H9 (cell line): ENCODE measurements around the gene YES1. TPM values are rescaled to one million over a fixed set of nuclear protein-coding genes. Genes with fewer than 3 reads are reported as not detected.

Source experiments
- DNase-seq: peaks from one replicate; pipeline ENCODE4 v3.0.0-alpha.2; 2017
- H2AFZ ChIP-seq: one replicate; pipeline ENCODE4 v1.6.1; 2013; ENCODE audit warnings: mild to moderate bottlenecking, low read length, control low read depth, moderate library complexity
- H2AK5ac ChIP-seq: 2 replicates; pipeline ENCODE4 v1.6.1; 2013; ENCODE audit warnings: low read length, control low read depth, mixed read lengths; ENCODE audit not compliant: insufficient read length
- H2BK120ac ChIP-seq: one replicate; pipeline ENCODE4 v1.6.1; 2013; ENCODE audit warnings: low read depth, mild to moderate bottlenecking, low read length, control low read depth, inconsistent platforms; ENCODE audit not compliant: poor library complexity, severe bottlenecking
- H2BK12ac ChIP-seq: 2 replicates; pipeline ENCODE4 v1.6.1; 2013; ENCODE audit warnings: low read length, control low read depth, mixed read lengths, low read depth; ENCODE audit not compliant: insufficient read length
- H2BK15ac ChIP-seq: 2 replicates; pipeline ENCODE4 v1.6.1; 2013; ENCODE audit warnings: low read depth, low read length, control low read depth
- H2BK20ac ChIP-seq: one replicate; pipeline ENCODE4 v1.6.1; 2013; ENCODE audit warnings: low read depth, mild to moderate bottlenecking, low read length, control low read depth, inconsistent platforms; ENCODE audit not compliant: poor library complexity, severe bottlenecking
- H2BK5ac ChIP-seq: 2 replicates; pipeline ENCODE4 v1.6.1; 2013; ENCODE audit warnings: low read length, control low read depth, mixed read lengths; ENCODE audit not compliant: insufficient read length
- H3K14ac ChIP-seq: 2 replicates; pipeline ENCODE4 v1.6.1; 2013; ENCODE audit warnings: low read length, control low read depth; ENCODE audit not compliant: insufficient read depth
- H3K18ac ChIP-seq: 2 replicates; pipeline ENCODE4 v1.6.1; 2013; ENCODE audit warnings: low read depth, mild to moderate bottlenecking, mixed read lengths, low read length, control low read depth; ENCODE audit not compliant: insufficient read length
- H3K23ac ChIP-seq: 2 replicates; pipeline ENCODE4 v1.6.1; 2013; ENCODE audit warnings: low read length, control low read depth, mixed read lengths, low read depth; ENCODE audit not compliant: insufficient read length
- H3K23me2 ChIP-seq: 2 replicates; pipeline ENCODE4 v1.6.1; 2013; ENCODE audit warnings: low read depth, mild to moderate bottlenecking, mixed read lengths, low read length, control low read depth; ENCODE audit not compliant: insufficient read length, poor library complexity, severe bottlenecking
- H3K27ac ChIP-seq: 2 replicates; pipeline ENCODE4 v1.5.1; 2013; ENCODE audit warnings: low read length, control low read depth, mixed read lengths, low read depth; ENCODE audit not compliant: insufficient read length
- H3K27me3 ChIP-seq: 2 replicates; pipeline ENCODE4 v1.6.1; 2013; ENCODE audit warnings: low read length, control low read depth, inconsistent platforms; ENCODE audit not compliant: insufficient read depth
- H3K4ac ChIP-seq: 2 replicates; pipeline ENCODE4 v1.6.1; 2013; ENCODE audit warnings: low read depth, mild to moderate bottlenecking, control low read depth, inconsistent platforms, low read length, moderate library complexity
- H3K4me1 ChIP-seq: 2 replicates; pipeline ENCODE4 v1.6.1; 2013; ENCODE audit warnings: low read length, control low read depth, inconsistent platforms; ENCODE audit not compliant: insufficient read depth
- H3K4me2 ChIP-seq: 2 replicates; pipeline ENCODE4 v1.6.1; 2013; ENCODE audit warnings: low read length, control low read depth, mixed read lengths; ENCODE audit not compliant: insufficient read length, insufficient read depth
- H3K56ac ChIP-seq: 2 replicates; pipeline ENCODE4 v1.6.1; 2013; ENCODE audit warnings: low read depth, mild to moderate bottlenecking, mixed read lengths, low read length, control low read depth; ENCODE audit not compliant: insufficient read length
- H3K79me1 ChIP-seq: 2 replicates; pipeline ENCODE4 v1.6.1; 2013; ENCODE audit warnings: low read depth, mild to moderate bottlenecking, moderate library complexity, low read length, control low read depth, inconsistent platforms; ENCODE audit not compliant: insufficient read depth, poor library complexity, severe bottlenecking
- H3K79me2 ChIP-seq: 2 replicates; pipeline ENCODE4 v1.6.1; 2013; ENCODE audit warnings: low read length, control low read depth, inconsistent platforms; ENCODE audit not compliant: insufficient read depth
- H3K9ac ChIP-seq: 2 replicates; pipeline ENCODE4 v1.6.1; 2013; ENCODE audit warnings: low read length, control low read depth, mixed read lengths; ENCODE audit not compliant: insufficient read length; ENCODE audit errors: extremely low read depth
- H3K9me3 ChIP-seq: one replicate; pipeline ENCODE4 v1.6.1; 2013; ENCODE audit warnings: low read depth, low read length, inconsistent platforms; ENCODE audit not compliant: control insufficient read depth
- H3T11ph ChIP-seq: one replicate; pipeline ENCODE4 v1.6.1; 2013; ENCODE audit warnings: mild to moderate bottlenecking, low read length, control low read depth, inconsistent platforms
- H4K20me1 ChIP-seq: one replicate; pipeline ENCODE4 v1.6.1; 2013; ENCODE audit not compliant: control insufficient read depth, insufficient read length, insufficient read depth
- H4K5ac ChIP-seq: 2 replicates; pipeline ENCODE4 v1.6.1; 2013; ENCODE audit warnings: low read depth, mild to moderate bottlenecking, mixed read lengths, low read length, control low read depth; ENCODE audit not compliant: insufficient read length
- H4K8ac ChIP-seq: replicated peaks from 2 replicates; pipeline ENCODE4 v1.6.1; 2013; ENCODE audit warnings: low read length, control low read depth, mixed read lengths, low read depth; ENCODE audit not compliant: insufficient read length
- H4K91ac ChIP-seq: 2 replicates; pipeline ENCODE4 v1.6.1; 2013; ENCODE audit warnings: low read depth, mild to moderate bottlenecking, moderate library complexity, mixed read lengths, low read length, control low read depth; ENCODE audit not compliant: insufficient read length
- H3K27ac Mint-ChIP-seq, 3 experiments: 2 replicates in 2 of 3; 3 replicates in 1 of 3; pipeline ENCODE4 v1.8.0; 2020 to 2021; ENCODE audit warnings: mixed read lengths in 3 of 3, mild to moderate bottlenecking in 1 of 3, moderate library complexity in 1 of 3
- H3K27me3 Mint-ChIP-seq: 2 replicates; pipeline ENCODE4 v1.8.0; 2021; ENCODE audit warnings: low read depth, mild to moderate bottlenecking, moderate library complexity, mixed read lengths
- H3K36me3 Mint-ChIP-seq, 3 experiments: 2 replicates in 2 of 3; 3 replicates in 1 of 3; pipeline ENCODE4 v1.8.0; 2020 to 2021; ENCODE audit warnings: low read depth in 3 of 3, mixed read lengths in 3 of 3; ENCODE audit not compliant: insufficient read depth in 1 of 3
- H3K4me1 Mint-ChIP-seq, 2 experiments: 2 replicates each; pipeline ENCODE4 v1.8.0; 2020; ENCODE audit warnings: mixed read lengths in 2 of 2
- H3K4me3 Mint-ChIP-seq, 2 experiments: 2 replicates in 1 of 2; 3 replicates in 1 of 2; pipeline ENCODE4 v1.8.0; 2020 to 2021; ENCODE audit warnings: mild to moderate bottlenecking in 2 of 2, mixed read lengths in 2 of 2, moderate library complexity in 1 of 2
- H3K9me3 Mint-ChIP-seq, 2 experiments: 2 replicates in 1 of 2; 3 replicates in 1 of 2; pipeline ENCODE4 v1.8.0; 2020; ENCODE audit warnings: mild to moderate bottlenecking in 2 of 2, mixed read lengths in 2 of 2, moderate library complexity in 1 of 2
- CTCF ChIP-seq: fragments of 200-600 bp; sonication (generic); conservative IDR thresholded peaks from 3 replicates; pipeline ENCODE4 v1.8.0; 2021; ENCODE audit warnings: antibody characterized with exemption, mild to moderate bottlenecking
- WGBS: extraction: QIAGEN DNeasy Blood & Tissue Kit; methylation state at CpG from one replicate; pipeline ENCODE4 v1.1.7; 2013; ENCODE audit warnings: missing lambda C conversion rate, low lambda C conversion rate, mixed read lengths; ENCODE audit not compliant: insufficient read length; ENCODE audit errors: extremely low coverage; 5-methylcytosine and 5-hydroxymethylcytosine counted together
- total RNA-seq: library from RNA; stranded (reverse); gene quantifications from 2 replicates; pipeline ENCODE4 v1.2.1, GENCODE V29; 2021

Gene YES1
- total RNA-seq, 1 experiment from 2014 or later: 86.9 TPM

DNA sequence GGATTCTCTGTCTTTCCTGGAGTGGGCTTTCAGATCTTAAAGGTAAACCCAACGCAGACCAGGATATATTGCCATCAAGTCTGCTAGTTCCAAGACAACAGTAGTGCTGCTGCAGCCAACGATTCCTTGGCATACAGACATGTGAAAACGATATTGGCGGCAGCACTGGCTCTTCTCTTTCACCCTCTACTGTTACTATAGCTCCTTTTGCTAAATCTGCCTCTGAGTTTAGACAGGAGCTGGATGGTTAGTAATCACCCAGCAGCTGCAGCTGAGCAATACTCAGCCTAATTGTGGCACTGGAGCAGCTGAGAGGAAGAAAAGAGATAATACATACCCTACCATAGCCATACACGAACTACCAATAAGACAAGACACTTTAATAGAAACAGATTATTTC is 4.0 kb downstream of the YES1 start:
- no peak overlapping the region for H3T11ph ChIP-seq
- no peak overlapping the region for H2BK20ac ChIP-seq
- no peak overlapping the region for H3K18ac ChIP-seq
- no peaks in the 10 kb centered on the region for H3K9me3 ChIP-seq
- H3K27me3 ChIP-seq: no peaks in the 10 kb centered on the region
- H3K36me3 Mint-ChIP-seq: no peaks in the 10 kb centered on the region; a peak in 2 of 7 replicates
- no peaks in the 10 kb centered on the region for H4K20me1 ChIP-seq
- no peaks in the 10 kb centered on the region for H3K4me1 ChIP-seq
- H3K9ac ChIP-seq: no peak overlapping the region
- no peak overlapping the region for H4K5ac ChIP-seq
- no peaks in the 10 kb centered on the region for H3K27me3 Mint-ChIP-seq
- H3K4me3 Mint-ChIP-seq: no peak overlapping the region
- no peak overlapping the region for H4K91ac ChIP-seq
- no peak overlapping the region for H2BK12ac ChIP-seq
- no peak overlapping the region for H3K56ac ChIP-seq
- peaks cover 42% of the 10 kb centered on the region; the same call in 1 of the 2 replicates for H3K79me2 ChIP-seq
- no peak overlapping the region for H2AFZ ChIP-seq
- H4K8ac ChIP-seq: no peak overlapping the region
- H3K9me3 Mint-ChIP-seq: no peaks in the 10 kb centered on the region
- H3K4ac ChIP-seq: no peak overlapping the region
- no peak overlapping the region for H3K27ac ChIP-seq
- H3K4me1 Mint-ChIP-seq: peaks cover 23 to 35% of the 10 kb centered on the region in 2 experiments
- H3K23me2 ChIP-seq: peaks cover 9% of the 10 kb centered on the region
- no peak overlapping the region for H3K23ac ChIP-seq
- H2BK15ac ChIP-seq: no peak overlapping the region
- no peak overlapping the region for H2AK5ac ChIP-seq
- WGBS: no CpG with 5 or more reads among the region's 5 CpGs
- H3K27ac Mint-ChIP-seq: no peak overlapping the region; a peak in 1 of 7 replicates
- H2BK5ac ChIP-seq: no peak overlapping the region
- no peak overlapping the region for H3K14ac ChIP-seq
- peaks cover 3% of the 10 kb centered on the region for H3K79me1 ChIP-seq
- TF ChIP-seq CTCF: no peak
- DNase-seq: no peak
- no peak overlapping the region for H2BK120ac ChIP-seq
- H3K4me2 ChIP-seq: no peak overlapping the region
